B cell (primary cell): ENCODE measurements around the gene SYNPR. TPM values are rescaled to one million over a fixed set of nuclear protein-coding genes. Genes with fewer than 3 reads are reported as not detected.

Source experiments
- ATAC-seq: fragments of 200-7000 bp; cut with Tn5 transposase; one replicate; pipeline ENCODE4 v1.10.0; 2021; ENCODE audit warnings: low read depth, mild to moderate bottlenecking, moderate number of reproducible peaks, moderate library complexity
- CTCF ChIA-PET: fragments of 350-600 bp; sonication (Branson Sonifier 250); formaldehyde crosslinking; loops from one replicate; lab custom pipeline; 2021; ENCODE audit warnings: antibody characterized with exemption, inconsistent platforms; lab: Charles Lee
- POLR2A ChIA-PET: fragments of 350-600 bp; sonication (Branson Sonifier 250); formaldehyde crosslinking; loops from one replicate; lab custom pipeline; 2021; ENCODE audit warnings: antibody characterized with exemption; lab: Charles Lee
- DNase-seq: peaks from one replicate; pipeline ENCODE4 v3.0.0; 2013
- H2AFZ ChIP-seq: 2 replicates; pipeline ENCODE4 v1.6.1; 2012; ENCODE audit warnings: mild to moderate bottlenecking, low read depth, low read length; ENCODE audit not compliant: insufficient read depth, poor library complexity, severe bottlenecking
- H3K27ac ChIP-seq, 2 donors: 1 replicate in 1 of 2; 2 replicates in 1 of 2; pipeline ENCODE4 v1.5.1; 2012 to 2013; ENCODE audit warnings: low read length in 2 of 2, mild to moderate bottlenecking in 2 of 2, moderate library complexity in 1 of 2
- H3K27me3 ChIP-seq, 4 experiments: fragments of 200-600 bp in 1 of 4; sonication (generic) in 1 of 4; replicated peaks in 1 of 4; 1 replicate in 2 of 4; 2 replicates in 2 of 4; pipeline versions ENCODE4 v1.6.1 to v1.7.0; 2013 to 2016; ENCODE audit warnings: low read length in 3 of 4, mild to moderate bottlenecking in 2 of 4, mixed read lengths in 1 of 4, moderate library complexity in 1 of 4; ENCODE audit not compliant: insufficient read depth in 4 of 4, control insufficient read depth in 3 of 4; ENCODE audit errors: control extremely low read depth in 1 of 4
- H3K36me3 ChIP-seq, 2 experiments: replicated peaks in 1 of 2; 1 replicate in 1 of 2; 2 replicates in 1 of 2; pipeline versions ENCODE4 v1.6.1 to v1.7.1; 2013; ENCODE audit warnings: low read length in 1 of 2; ENCODE audit not compliant: insufficient read depth in 2 of 2, control insufficient read depth in 1 of 2; ENCODE audit errors: control extremely low read depth in 1 of 2, extremely low read depth in 1 of 2
- H3K4me1 ChIP-seq, 2 donors: fragments of 200-600 bp in 1 of 2; sonication (generic) in 1 of 2; 1 replicate in 1 of 2; 2 replicates in 1 of 2; pipeline versions ENCODE4 v1.5.1 to v1.6.1; 2013 to 2017; ENCODE audit warnings: low read length in 2 of 2; ENCODE audit not compliant: control insufficient read depth in 2 of 2, insufficient read depth in 2 of 2
- H3K4me2 ChIP-seq: replicated peaks from 2 replicates; pipeline ENCODE3; 2012; ENCODE audit warnings: mild to moderate bottlenecking, low read depth, low read length; ENCODE audit not compliant: poor library complexity, severe bottlenecking
- H3K4me3 ChIP-seq, 5 experiments: fragments of 200-600 bp in 1 of 5; sonication (generic) in 1 of 5; 1 replicate in 3 of 5; 2 replicates in 2 of 5; pipeline versions ENCODE4 v1.5.1 to v1.7.0; 2011 to 2016; ENCODE audit warnings: low read length in 4 of 5, mild to moderate bottlenecking in 4 of 5, low read depth in 2 of 5, control low read depth in 1 of 5, moderate library complexity in 1 of 5; ENCODE audit not compliant: insufficient read depth in 1 of 5; ENCODE audit errors: control extremely low read depth in 1 of 5, extremely low read depth in 1 of 5
- H3K79me2 ChIP-seq: fragments of 200-600 bp; sonication (generic); one replicate; pipeline ENCODE4 v1.6.0; 2016; ENCODE audit warnings: low read length; ENCODE audit not compliant: control insufficient read depth, insufficient read depth
- H3K9ac ChIP-seq: fragments of 200-600 bp; sonication (generic); 2 replicates; pipeline ENCODE4 v1.6.1; 2017; ENCODE audit warnings: mild to moderate bottlenecking, low read length, moderate library complexity
- H3K9me3 ChIP-seq, 3 donors: one replicate each; pipeline versions ENCODE4 v1.6.1 to v1.7.1; 2013; ENCODE audit warnings: low read length in 2 of 3; ENCODE audit not compliant: control insufficient read depth in 2 of 3, insufficient read depth in 1 of 3; ENCODE audit errors: control extremely low read depth in 1 of 3
- H4K20me1 ChIP-seq: 2 replicates; pipeline ENCODE4 v1.6.0; 2012; ENCODE audit warnings: mild to moderate bottlenecking, low read length; ENCODE audit not compliant: insufficient read depth, control insufficient read depth, poor library complexity, severe bottlenecking
- H3K27ac Mint-ChIP-seq: one replicate; pipeline ENCODE4 v1.8.0; 2021; ENCODE audit warnings: mixed read lengths
- H3K27me3 Mint-ChIP-seq: one replicate; pipeline ENCODE4 v1.8.0; 2021; ENCODE audit warnings: mixed read lengths
- H3K4me1 Mint-ChIP-seq: one replicate; pipeline ENCODE4 v1.8.0; 2021; ENCODE audit warnings: mixed read lengths
- H3K4me3 Mint-ChIP-seq: one replicate; pipeline ENCODE4 v1.8.0; 2021; ENCODE audit warnings: mixed read lengths
- H3K9me3 Mint-ChIP-seq: one replicate; pipeline ENCODE4 v1.8.0; 2022; ENCODE audit warnings: mixed read lengths; ENCODE audit not compliant: insufficient read depth
- EZH2 ChIP-seq: IDR thresholded peaks from 2 replicates; pipeline ENCODE4 v1.6.1; 2012; ENCODE audit warnings: borderline replicate concordance, low read depth, mild to moderate bottlenecking, moderate library complexity, low read length; ENCODE audit not compliant: insufficient read depth, poor library complexity, severe bottlenecking
- WGBS: methylation state at CpG from one replicate; pipeline ENCODE4 v1.1.5; 2013; ENCODE audit warnings: missing lambda C conversion rate; ENCODE audit not compliant: insufficient coverage; 5-methylcytosine and 5-hydroxymethylcytosine counted together
- intact Hi-C: fragments of 100-400 bp; cut with micrococcal nuclease; formaldehyde crosslinking; loops from one replicate; pipeline ENCODE4 v1.10.0; 2022
- polyA plus RNA-seq: library from polyadenylated mRNA; depleted of rRNA; stranded (reverse); fragments of >200 nt; gene quantifications from 2 replicates; pipeline ENCODE4 v1.2.3, GENCODE V29; 2012
- total RNA-seq, 2 donors: library from RNA; stranded (reverse); fragments of 120-200 nt in 1 of 2; gene quantifications; 1 replicate in 1 of 2; 2 replicates in 1 of 2; pipeline versions ENCODE4 v1.2.3 to v1.2.4, GENCODE V29; 2013 to 2022
- TF ChIP-seq, protein P1 (sequence below): fragments of 200-600 bp; IDR thresholded peaks from one replicate; pipeline ENCODE4 v1.8.0; 2022; ENCODE audit warnings: antibody characterized with exemption, mild to moderate bottlenecking

The SYNPR gene
- total and polyA plus RNA-seq, 2 donors (not counting 1 experiment from before 2014, with no cell fraction given), result not detected

- Mint-ChIP-seq H3K27ac (no peak overlapping the region), H3K27me3 (peaks cover 26% of the 10 kb centered on the region), H3K4me1 (no peaks in the 10 kb centered on the region), H3K9me3 (no peaks in the 10 kb centered on the region), H3K4me3 (no peak overlapping the region)
- H3K9me3 ChIP-seq, result no peaks in the 10 kb centered on the region
- no peaks in the 10 kb centered on the region for H3K4me1 ChIP-seq
- WGBS, result 93% methylated on average over 3 of the region's 5 CpGs
- DNase-seq, result no peak
- no peaks in the 10 kb centered on the region for H3K79me2 ChIP-seq
- ChIA-PET CTCF (no interaction called here), POLR2A (no interaction called here)
- no peaks in the 10 kb centered on the region for H4K20me1 ChIP-seq
- intact Hi-C loops, result no loop called here
- H2AFZ ChIP-seq, result no peak overlapping the region
- TF ChIP-seq EZH2, result no peak
- TF ChIP-seq, protein P1, sequence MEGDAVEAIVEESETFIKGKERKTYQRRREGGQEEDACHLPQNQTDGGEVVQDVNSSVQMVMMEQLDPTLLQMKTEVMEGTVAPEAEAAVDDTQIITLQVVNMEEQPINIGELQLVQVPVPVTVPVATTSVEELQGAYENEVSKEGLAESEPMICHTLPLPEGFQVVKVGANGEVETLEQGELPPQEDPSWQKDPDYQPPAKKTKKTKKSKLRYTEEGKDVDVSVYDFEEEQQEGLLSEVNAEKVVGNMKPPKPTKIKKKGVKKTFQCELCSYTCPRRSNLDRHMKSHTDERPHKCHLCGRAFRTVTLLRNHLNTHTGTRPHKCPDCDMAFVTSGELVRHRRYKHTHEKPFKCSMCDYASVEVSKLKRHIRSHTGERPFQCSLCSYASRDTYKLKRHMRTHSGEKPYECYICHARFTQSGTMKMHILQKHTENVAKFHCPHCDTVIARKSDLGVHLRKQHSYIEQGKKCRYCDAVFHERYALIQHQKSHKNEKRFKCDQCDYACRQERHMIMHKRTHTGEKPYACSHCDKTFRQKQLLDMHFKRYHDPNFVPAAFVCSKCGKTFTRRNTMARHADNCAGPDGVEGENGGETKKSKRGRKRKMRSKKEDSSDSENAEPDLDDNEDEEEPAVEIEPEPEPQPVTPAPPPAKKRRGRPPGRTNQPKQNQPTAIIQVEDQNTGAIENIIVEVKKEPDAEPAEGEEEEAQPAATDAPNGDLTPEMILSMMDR, result no peak
- no peak for ATAC-seq
- H3K9ac ChIP-seq, result no peak overlapping the region
- no peak overlapping the region for H3K4me3 ChIP-seq
- no peak overlapping the region for H3K27ac ChIP-seq
- no peak overlapping the region for H3K4me2 ChIP-seq
- H3K27me3 ChIP-seq, result no peaks in the 10 kb centered on the region
- no peaks in the 10 kb centered on the region for H3K36me3 ChIP-seq
Measured at GRCh38 chr3:63353383-63353782, 75.3 kb downstream of the SYNPR start.

DNA sequence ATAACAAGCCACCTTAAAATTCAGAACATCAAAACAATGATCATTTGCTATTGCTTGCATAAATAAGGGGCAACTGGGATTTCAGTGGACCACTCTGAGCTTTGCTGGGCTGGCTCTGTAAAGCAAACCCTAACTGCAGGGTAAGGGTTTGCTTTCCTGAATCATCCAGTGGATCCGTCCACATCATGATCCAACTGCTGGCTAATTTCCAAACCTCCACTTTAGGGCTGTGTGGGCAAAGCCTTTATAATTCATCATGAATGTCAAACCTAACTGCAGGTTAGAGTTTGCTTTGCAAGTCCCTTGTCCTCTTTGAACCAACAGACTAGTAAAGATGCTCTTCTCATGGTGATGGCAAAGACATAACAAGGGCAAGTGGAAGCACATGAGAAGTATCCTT, 76.1 kb downstream of the SYNPR start:
- H3K4me1 ChIP-seq, result no peaks in the 10 kb centered on the region
- no peaks in the 10 kb centered on the region for H3K36me3 ChIP-seq
- no peaks in the 10 kb centered on the region for H4K20me1 ChIP-seq
- CTCF ChIA-PET, result no interaction called here
- DNase-seq (no peak), ATAC-seq (no peak)
- H3K79me2 ChIP-seq, result no peaks in the 10 kb centered on the region
- H3K9ac ChIP-seq, result no peak overlapping the region
- H3K9me3 Mint-ChIP-seq, result no peaks in the 10 kb centered on the region
- H3K27me3 ChIP-seq, result no peaks in the 10 kb centered on the region
- no peak overlapping the region for H3K4me3 ChIP-seq
- H3K4me2 ChIP-seq, result no peak overlapping the region
- no peak overlapping the region for H3K4me3 Mint-ChIP-seq
- 100% methylated on average over 1 of the region's 1 CpG for WGBS
- intact Hi-C loops, result no loop called here
- no peak overlapping the region for H3K27ac ChIP-seq
- TF ChIP-seq EZH2, result no peak
- TF ChIP-seq, protein P1, result no peak
- H3K27ac Mint-ChIP-seq, result no peak overlapping the region
- no peaks in the 10 kb centered on the region for H3K4me1 Mint-ChIP-seq
- H2AFZ ChIP-seq, result no peak overlapping the region
- H3K9me3 ChIP-seq, result no peaks in the 10 kb centered on the region
- POLR2A ChIA-PET, result no interaction called here
- peaks cover 26% of the 10 kb centered on the region for H3K27me3 Mint-ChIP-seq
